ENCODE results near the gene PLD1. TPM values are rescaled to one million over a fixed set of nuclear protein-coding genes. Genes with fewer than 3 reads are reported as not detected.
A peak's percentile ranks its signal among the peaks of the same experiment; 100 is the strongest.

PLD1 gene
- total and polyA plus RNA-seq, 10 donors: 3.0 to 75.2 (median 54.0) TPM

DNA sequence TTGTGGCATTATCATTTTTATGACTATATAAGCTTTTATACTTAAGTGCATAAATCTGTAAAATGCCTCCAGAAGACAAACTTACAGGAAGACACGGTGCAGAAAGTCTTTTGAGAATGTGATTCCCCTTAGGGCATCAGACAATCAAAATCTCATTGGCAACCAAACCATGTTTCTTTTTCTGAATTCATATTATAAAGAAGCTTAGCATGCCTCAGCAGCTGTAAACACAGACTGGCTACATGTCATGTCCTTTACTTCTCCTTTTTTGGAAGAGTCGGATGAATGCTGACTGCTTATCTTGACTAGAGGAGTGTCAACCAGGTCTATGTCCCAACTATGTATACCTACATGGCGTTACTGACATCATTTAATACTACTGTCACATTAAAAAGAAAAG, 150.1 kb downstream of the PLD1 start:
- TF ChIP-seq CTCF (IDR thresholded peaks at IDR 0.05 in 8 of 11, conservative IDR thresholded peaks at IDR 0.05 in 3 of 11): no peak
- TF ChIP-seq POLR2AphosphoS5 (IDR thresholded peaks at IDR 0.05): no peak
- no peak for TF ChIP-seq POLR2A (IDR thresholded peaks at IDR 0.05)
- no peaks in the 10 kb centered on the region for H3K9me3 ChIP-seq
- WGBS, 5 donors: 68 to 73% (median 70%) methylated on average over 3 of the region's 3 CpGs
- peaks cover 0 to 3% (median 0%) of the 10 kb centered on the region in 6 donors for H3K4me1 ChIP-seq
- no peak overlapping the region for H3K4me3 ChIP-seq
- H3K27me3 ChIP-seq (replicated peaks in 1 of 7): no peaks in the 10 kb centered on the region
- DNase-seq: no peak
- peaks cover 0 to 100% (median 9%) of the 10 kb centered on the region in 6 donors for H3K36me3 ChIP-seq
- intact Hi-C loops (cut with DNase I; ENCODE audit: low total_unique reads): no loop called here
- H3K27ac ChIP-seq: no peak overlapping the region

DNA sequence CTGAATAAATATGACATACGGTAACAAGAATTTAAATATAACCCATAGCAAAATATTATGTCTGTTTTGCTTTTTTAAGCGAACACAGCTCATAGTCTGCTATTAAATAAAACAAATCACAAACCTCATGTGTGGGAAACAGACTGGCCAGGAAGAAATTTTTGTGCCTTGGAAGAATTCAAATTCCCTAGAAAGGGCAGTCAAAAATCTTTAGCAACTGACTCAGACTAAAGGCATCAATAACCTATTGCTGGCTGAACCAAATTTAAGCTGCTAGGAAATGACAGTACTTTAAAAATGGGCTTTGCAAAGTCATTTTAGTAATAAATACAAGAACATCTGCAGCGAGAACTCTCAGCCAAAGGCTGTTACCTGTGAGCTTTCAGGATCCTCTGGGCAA, 151.4 kb downstream of the PLD1 start:
- Histone ChIP-seq H3K27me3 (replicated peaks in 1 of 7) (no peaks in the 10 kb centered on the region), H3K36me3 (peaks cover 0 to 95% (median 9%) of the 10 kb centered on the region in 6 donors), H3K4me1 (peaks cover 0 to 3% (median 0%) of the 10 kb centered on the region in 6 donors), H3K4me3 (no peak overlapping the region), H3K9me3 (no peaks in the 10 kb centered on the region), H3K27ac (no peak overlapping the region)
- WGBS, 5 donors: 82 to 98% (median 93%) methylated on average over 3 of the region's 3 CpGs
- intact Hi-C loops (cut with DNase I; ENCODE audit: low total_unique reads): no loop called here
- no peak for DNase-seq
- no peak for TF ChIP-seq POLR2AphosphoS5 (IDR thresholded peaks at IDR 0.05)
- TF ChIP-seq CTCF (IDR thresholded peaks at IDR 0.05 in 8 of 11, conservative IDR thresholded peaks at IDR 0.05 in 3 of 11): no peak
- no peak for TF ChIP-seq POLR2A (IDR thresholded peaks at IDR 0.05)

DNA sequence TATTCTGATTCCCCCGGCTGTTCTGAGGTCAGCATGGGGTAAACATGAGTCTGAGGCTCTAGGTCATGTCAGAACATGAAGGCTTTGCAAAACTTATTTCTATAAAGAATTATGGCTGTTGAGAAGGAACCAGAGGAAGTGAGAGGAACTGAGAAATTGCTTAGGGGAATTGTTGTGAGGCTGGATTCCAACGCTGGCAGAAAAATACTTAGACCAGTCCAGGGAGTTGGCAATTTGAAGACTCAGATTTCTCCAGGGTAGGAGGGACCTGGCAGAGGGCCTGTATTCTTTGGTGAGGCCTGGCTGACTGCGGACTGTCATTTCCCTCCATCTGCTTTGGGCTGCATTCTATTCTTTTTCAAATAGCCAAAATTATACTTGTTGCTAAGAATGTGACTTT, 155.5 kb downstream of the PLD1 start:
- H3K4me1 ChIP-seq: peaks cover 0 to 7% (median 2%) of the 10 kb centered on the region in 6 donors
- WGBS, 5 donors: 33 to 52% (median 37%) methylated on average over 3 of the region's 3 CpGs
- H3K27ac ChIP-seq: peak overlapping the region in 7 of 8 donors; percentile 2 to 66 (median 52)
- no peak for DNase-seq
- H3K4me3 ChIP-seq: no peak overlapping the region
- no peaks in the 10 kb centered on the region for H3K27me3 ChIP-seq (replicated peaks in 1 of 7)
- intact Hi-C loops (cut with DNase I; ENCODE audit: low total_unique reads): no loop called here
- TF ChIP-seq CTCF (IDR thresholded peaks at IDR 0.05 in 8 of 11, conservative IDR thresholded peaks at IDR 0.05 in 3 of 11): no peak
- no peaks in the 10 kb centered on the region for H3K9me3 ChIP-seq
- peaks cover 0 to 79% (median 5%) of the 10 kb centered on the region in 6 donors for H3K36me3 ChIP-seq

DNA sequence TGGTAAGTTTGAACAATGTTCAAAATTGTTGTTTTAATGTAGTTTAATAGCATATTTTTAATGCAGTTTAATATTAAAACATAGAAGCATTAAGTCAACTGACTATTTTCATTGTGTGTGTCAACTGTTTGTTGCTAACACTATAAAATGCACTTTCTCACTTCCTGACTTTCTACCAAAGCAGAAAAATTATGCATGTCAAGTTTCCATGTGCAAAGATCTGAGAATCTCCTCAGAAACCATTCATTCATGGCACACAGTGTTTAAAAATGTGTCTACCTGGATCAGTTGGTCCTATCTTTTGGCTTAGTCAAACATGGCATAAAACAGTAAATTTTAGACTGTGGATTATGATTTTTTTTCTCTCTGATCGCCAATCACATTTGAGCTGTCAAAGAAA, 156.0 kb downstream of the PLD1 start:
- Histone ChIP-seq H3K27me3 (replicated peaks in 1 of 7) (no peaks in the 10 kb centered on the region), H3K27ac (peak overlapping the region in 6 of 8 donors; percentile 44 to 66 (median 54)), H3K36me3 (peaks cover 0 to 74% (median 5%) of the 10 kb centered on the region in 6 donors), H3K9me3 (no peaks in the 10 kb centered on the region), H3K4me1 (peaks cover 0 to 7% (median 5%) of the 10 kb centered on the region in 6 donors), H3K4me3 (no peak overlapping the region)
- 58 to 88% (median 83%) methylated on average over 1 of the region's 1 CpG for WGBS, 5 donors
- no peak for TF ChIP-seq POLR2A (IDR thresholded peaks at IDR 0.05)
- TF ChIP-seq POLR2AphosphoS5 (IDR thresholded peaks at IDR 0.05): no peak
- no peak for TF ChIP-seq CTCF (IDR thresholded peaks at IDR 0.05 in 8 of 11, conservative IDR thresholded peaks at IDR 0.05 in 3 of 11)
- intact Hi-C loops (cut with DNase I; ENCODE audit: low total_unique reads): no loop called here
- DNase-seq: no peak
